ENCODE measurements around the gene FOXP1. TPM values are rescaled to one million over a fixed set of nuclear protein-coding genes. Genes with fewer than 3 reads are reported as not detected.

Gene FOXP1
- total and polyA plus RNA-seq, 12 donors, result 4.8 to 56.0 (median 43.8) TPM

GRCh38 chr3:71397046-71397445 lies 186.5 kb downstream of the FOXP1 start:
- no peaks in the 10 kb centered on the region for H3K27me3 ChIP-seq

GRCh38 chr3:71395927-71396695 lies 187.4 kb downstream of the FOXP1 start:
- TF ChIP-seq CTCF (IDR thresholded peaks at IDR 0.05), result no peak
- 72 to 76% methylated on average over 7 of the region's 7 CpGs for WGBS, 2 donors
- intact Hi-C loops (cut with DNase I), result loop anchor here in 3 of 10 donors (10.0 kb wide), 3 partner anchors 71 to 391 kb away; no protein-coding TSS in a partner anchor
- Histone ChIP-seq H3K4me1 (peaks cover 0 to 61% (median 25%) of the 10 kb centered on the region in 9 donors), H3K36me3 (no peaks in the 10 kb centered on the region), H3K9me3 (no peaks in the 10 kb centered on the region), H3K27me3 (no peaks in the 10 kb centered on the region), H3K27ac (peak overlapping the region in 1 of 10 donors; percentile 2), H3K4me3 (no peak overlapping the region)
- DNase-seq (no peak), ATAC-seq (peak in 5 of 8 donors; percentile 22 to 64 (median 40))

More at GRCh38 chr3:71397046-71397445, 186.5 kb downstream of the FOXP1 start:
- no peaks in the 10 kb centered on the region for H3K9me3 ChIP-seq
- peaks cover 0 to 51% (median 20%) of the 10 kb centered on the region in 9 donors for H3K4me1 ChIP-seq
- 33 to 40% methylated on average over 5 of the region's 5 CpGs for WGBS, 2 donors
- intact Hi-C loops (cut with DNase I), result loop anchor here in 3 of 10 donors (10.0 kb wide), 3 partner anchors 72 to 392 kb away; no protein-coding TSS in a partner anchor
- H3K4me3 ChIP-seq, result no peak overlapping the region
- no peaks in the 10 kb centered on the region for H3K36me3 ChIP-seq
- peak; percentile 20 to 64 (median 53) for TF ChIP-seq CTCF (IDR thresholded peaks at IDR 0.05)
- ATAC-seq (no peak), DNase-seq (peak in 1 of 2 donors; percentile 35)
- H3K27ac ChIP-seq, result no peak overlapping the region

- no peak for ATAC-seq
Observed at GRCh38 chr3:71395470-71395869, 188.1 kb downstream of the FOXP1 start.

More at GRCh38 chr3:71395470-71395869, 188.1 kb downstream of the FOXP1 start:
- Histone ChIP-seq H3K27ac (no peak overlapping the region), H3K27me3 (no peaks in the 10 kb centered on the region), H3K36me3 (no peaks in the 10 kb centered on the region), H3K4me3 (no peak overlapping the region), H3K9me3 (no peaks in the 10 kb centered on the region), H3K4me1 (peaks cover 0 to 67% (median 28%) of the 10 kb centered on the region in 9 donors)
- intact Hi-C loops (cut with DNase I), result loop anchor here in 3 of 10 donors (10.0 kb wide), 3 partner anchors 71 to 391 kb away; no protein-coding TSS in a partner anchor
- TF ChIP-seq CTCF (IDR thresholded peaks at IDR 0.05), result no peak
- 87 to 95% methylated on average over 3 of the region's 3 CpGs for WGBS, 2 donors
- no peak for DNase-seq

Measured in heart right ventricle (tissue), 16 donors.